Neural cell (in vitro differentiated cells): ENCODE measurements around the gene PPM1H. TPM values are rescaled to one million over a fixed set of nuclear protein-coding genes. Genes with fewer than 3 reads are reported as not detected.

Experiments
- H2AFZ ChIP-seq: fragments of 200-600, 300-800 bp; sonication (generic), shearing (Covaris generic); 2 replicates; pipeline ENCODE4 v1.6.0; 2014; ENCODE audit warnings: low read depth, mild to moderate bottlenecking, antibody characterized with exemption, low read length, moderate library complexity
- H3F3A ChIP-seq: fragments of 200-600 bp; shearing (Covaris generic); 2 replicates; pipeline ENCODE4 v1.6.1; 2016; ENCODE audit warnings: mild to moderate bottlenecking, moderate library complexity, mixed read lengths, antibody characterized with exemption, low read length; ENCODE audit not compliant: insufficient read depth, poor library complexity, severe bottlenecking
- H3K27ac ChIP-seq: fragments of 200-600, 300-800 bp; sonication (generic), shearing (Covaris generic); 2 replicates; pipeline ENCODE4 v1.5.1; 2014; ENCODE audit warnings: mild to moderate bottlenecking, low read length, moderate library complexity
- H3K27me3 ChIP-seq: fragments of 300-800, 200-600 bp; sonication (generic), shearing (Covaris generic); 2 replicates; pipeline ENCODE4 v1.6.0; 2014; ENCODE audit warnings: mild to moderate bottlenecking, low read depth, low read length, moderate library complexity; ENCODE audit not compliant: insufficient read depth
- H3K36me3 ChIP-seq: fragments of 300-800, 200-600 bp; sonication (generic), shearing (Covaris generic); 2 replicates; pipeline ENCODE4 v1.5.1; 2014; ENCODE audit warnings: mild to moderate bottlenecking, antibody characterized with exemption, low read length, moderate library complexity; ENCODE audit not compliant: insufficient read depth
- H3K4me2 ChIP-seq: fragments of 300-800, 200-600 bp; sonication (generic), shearing (Covaris generic); 2 replicates; pipeline ENCODE4 v1.6.0; 2014; ENCODE audit warnings: mild to moderate bottlenecking, low read length
- H3K4me3 ChIP-seq: fragments of 300-800, 200-600 bp; sonication (generic), shearing (Covaris generic); 2 replicates; pipeline ENCODE4 v1.5.1; 2014; ENCODE audit warnings: mild to moderate bottlenecking, low read length, moderate library complexity
- H3K79me2 ChIP-seq: fragments of 200-600 bp; shearing (Covaris generic); replicated peaks from 2 replicates; pipeline ENCODE4 v1.6.0; 2014; ENCODE audit warnings: mild to moderate bottlenecking, low read length, moderate library complexity; ENCODE audit not compliant: insufficient read depth
- H3K9ac ChIP-seq: fragments of 300-800, 200-600 bp; sonication (generic), shearing (Covaris generic); 2 replicates; pipeline ENCODE4 v1.6.1; 2016; ENCODE audit warnings: mild to moderate bottlenecking, low read length, mixed read lengths
- H3K9me2 ChIP-seq: fragments of 200-600 bp; shearing (Covaris generic); 2 replicates; pipeline ENCODE4 v1.6.1; 2016; ENCODE audit warnings: mild to moderate bottlenecking, low read length, mixed read lengths; ENCODE audit not compliant: insufficient read depth
- H3K9me3 ChIP-seq: fragments of 200-600, 300-800 bp; sonication (generic), shearing (Covaris generic); 2 replicates; pipeline ENCODE4 v1.6.1; 2016; ENCODE audit warnings: mild to moderate bottlenecking, mixed run types, low read length, moderate library complexity, mixed read lengths
- H4K20me1 ChIP-seq: fragments of 200-600 bp; shearing (Covaris generic); 2 replicates; pipeline ENCODE4 v1.6.1; 2016; ENCODE audit warnings: mild to moderate bottlenecking, mixed run types; ENCODE audit not compliant: insufficient read depth
- CTCF ChIP-seq: fragments of 450-650 bp; IDR thresholded peaks from 2 replicates; pipeline ENCODE4 v1.5.1; 2014; ENCODE audit warnings: antibody characterized with exemption, mild to moderate bottlenecking, moderate library complexity; ENCODE audit not compliant: poor library complexity, severe bottlenecking
- EP300 ChIP-seq: fragments of 450-650 bp; conservative IDR thresholded peaks from 2 replicates; pipeline ENCODE4 v1.6.1; 2014; ENCODE audit warnings: antibody characterized with exemption, mild to moderate bottlenecking, moderate library complexity; ENCODE audit not compliant: poor library complexity, severe bottlenecking
- EZH2 ChIP-seq: fragments of 200-600, 300-800 bp; shearing (Covaris generic), sonication (generic); IDR thresholded peaks from 2 replicates; pipeline ENCODE4 v1.6.1; 2014; ENCODE audit warnings: antibody characterized with exemption, low read length, borderline replicate concordance, mild to moderate bottlenecking; ENCODE audit not compliant: insufficient read depth, poor library complexity, severe bottlenecking
- MXI1 ChIP-seq: fragments of 450-650 bp; conservative IDR thresholded peaks from 2 replicates; pipeline ENCODE4 v1.6.1; 2014; ENCODE audit warnings: antibody characterized with exemption, mild to moderate bottlenecking; ENCODE audit not compliant: poor library complexity, severe bottlenecking
- POLR2AphosphoS5 ChIP-seq: IDR thresholded peaks from 2 replicates; pipeline ENCODE4 v1.6.1; 2012
- RAD21 ChIP-seq: fragments of 450-650 bp; conservative IDR thresholded peaks from 2 replicates; pipeline ENCODE4 v1.6.1; 2014; ENCODE audit warnings: antibody characterized with exemption, mild to moderate bottlenecking, moderate library complexity
- REST ChIP-seq: IDR thresholded peaks from 2 replicates; pipeline ENCODE4 v1.6.1; 2012; ENCODE audit warnings: borderline replicate concordance
- SMC3 ChIP-seq: fragments of 450-650 bp; conservative IDR thresholded peaks from 2 replicates; pipeline ENCODE4 v1.6.1; 2014; ENCODE audit warnings: antibody characterized with exemption, mild to moderate bottlenecking, moderate library complexity; ENCODE audit not compliant: poor library complexity
- TAF1 ChIP-seq: IDR thresholded peaks from 2 replicates; pipeline ENCODE4 v1.6.1; 2012; ENCODE audit warnings: low read depth
- polyA plus RNA-seq: library from polyadenylated mRNA; depleted of rRNA; stranded (reverse); fragments of >200 nt; gene quantifications from 2 replicates; pipeline ENCODE4 v1.2.3, GENCODE V29; 2014

Gene PPM1H
- polyA plus RNA-seq, 1 donor from 2014 or later, result 3.9 TPM

GRCh38 chr12:62738616-62739015, 196.3 kb downstream of the PPM1H start:
- no peaks in the 10 kb centered on the region for H3K79me2 ChIP-seq
- no peaks in the 10 kb centered on the region for H3K9me2 ChIP-seq
- H3K27me3 ChIP-seq, result no peaks in the 10 kb centered on the region
- no peaks in the 10 kb centered on the region for H3K36me3 ChIP-seq
- H3K9ac ChIP-seq, result no peak overlapping the region
- H2AFZ ChIP-seq, result no peak overlapping the region
- no peak overlapping the region for H3K4me2 ChIP-seq
- H3K4me3 ChIP-seq, result no peak overlapping the region
- H3K9me3 ChIP-seq, result no peaks in the 10 kb centered on the region
- H4K20me1 ChIP-seq, result no peaks in the 10 kb centered on the region
- H3F3A ChIP-seq, result no peaks in the 10 kb centered on the region
- H3K27ac ChIP-seq, result no peak overlapping the region
- TF ChIP-seq RAD21, result no peak
- no peak for TF ChIP-seq TAF1
- TF ChIP-seq SMC3, result no peak
- no peak for TF ChIP-seq EZH2
- TF ChIP-seq POLR2AphosphoS5, result no peak
- no peak for TF ChIP-seq REST
- no peak for TF ChIP-seq EP300
- no peak for TF ChIP-seq MXI1
- TF ChIP-seq CTCF, result no peak

- H4K20me1 ChIP-seq, result no peaks in the 10 kb centered on the region
- H3K9me3 ChIP-seq, result no peaks in the 10 kb centered on the region
- no peaks in the 10 kb centered on the region for H3K27me3 ChIP-seq
- H2AFZ ChIP-seq, result no peak overlapping the region
- no peak overlapping the region for H3K9ac ChIP-seq
- no peaks in the 10 kb centered on the region for H3K79me2 ChIP-seq
- no peaks in the 10 kb centered on the region for H3K36me3 ChIP-seq
- H3K9me2 ChIP-seq, result no peaks in the 10 kb centered on the region
- no peak overlapping the region for H3K4me3 ChIP-seq
- H3K4me2 ChIP-seq, result no peak overlapping the region
- no peak for TF ChIP-seq EZH2
- no peak for TF ChIP-seq REST
- no peak for TF ChIP-seq POLR2AphosphoS5
- TF ChIP-seq CTCF, result no peak
- TF ChIP-seq RAD21, result no peak
- no peak for TF ChIP-seq MXI1
- no peak for TF ChIP-seq SMC3
- TF ChIP-seq EP300, result no peak
- no peak for TF ChIP-seq TAF1
- no peak overlapping the region for H3K27ac ChIP-seq
- no peaks in the 10 kb centered on the region for H3F3A ChIP-seq
Measured at GRCh38 chr12:62738105-62738504, 196.8 kb downstream of the PPM1H start.
